ENCODE measurements around the gene PGK2.

Gene PGK2

DNA sequence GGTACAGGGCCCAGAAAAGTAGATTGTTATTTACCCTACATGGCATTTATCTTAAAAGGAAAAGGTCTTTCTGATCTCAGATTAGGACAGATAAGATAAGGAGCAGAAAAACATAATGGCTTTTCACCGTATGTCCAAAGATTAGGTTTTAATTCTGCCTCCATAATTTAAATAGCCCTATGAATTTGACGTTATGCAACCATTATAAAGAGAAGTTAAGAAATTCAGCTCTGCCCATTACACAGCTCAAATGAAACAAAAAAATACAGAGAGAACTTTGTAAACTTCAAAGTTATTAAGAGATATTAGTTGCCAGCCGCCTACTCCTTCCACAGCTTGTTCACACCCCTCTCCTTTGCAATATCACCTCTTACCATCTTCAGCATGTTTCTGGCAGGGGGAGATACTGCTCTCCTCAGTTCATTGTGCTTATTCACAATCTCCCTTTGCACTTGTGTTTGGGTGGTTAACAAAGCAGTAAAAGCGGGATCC, 51.0 kb downstream of the PGK2 start:
- ATAC-seq = no peak
- DNase-seq = no peak

All from stimulated activated naive CD8-positive, alpha-beta T cell treated with anti-CD3 and anti-CD28 coated beads, Interleukin-15, Interleukin-2, amounts not matched to agents 100 U/mL and 50 U/mL, for 24 hours (primary cell).